Neural crest cell (in vitro differentiated cells): ENCODE results near the gene AMIGO1. TPM values are rescaled to one million over a fixed set of nuclear protein-coding genes. Genes with fewer than 3 reads are reported as not detected.

Source experiments
- DNase-seq: peaks from one replicate; pipeline ENCODE4 v3.0.0; 2021; ENCODE audit warnings: low read depth, mixed read lengths, low spot score
- H3K27ac Mint-ChIP-seq: one replicate; pipeline ENCODE4 v1.8.0; 2021; ENCODE audit warnings: mild to moderate bottlenecking, mixed read lengths; ENCODE audit not compliant: unreplicated experiment
- H3K27me3 Mint-ChIP-seq: 2 replicates; pipeline ENCODE4 v1.8.0; 2021; ENCODE audit warnings: low read depth, mild to moderate bottlenecking, mixed read lengths
- H3K36me3 Mint-ChIP-seq: 2 replicates; pipeline ENCODE4 v1.8.0; 2021; ENCODE audit warnings: low read depth, mild to moderate bottlenecking, mixed read lengths
- H3K4me1 Mint-ChIP-seq: 2 replicates; pipeline ENCODE4 v1.8.0; 2021; ENCODE audit warnings: mixed read lengths
- H3K4me3 Mint-ChIP-seq: one replicate; pipeline ENCODE4 v1.8.0; 2021; ENCODE audit warnings: mild to moderate bottlenecking, mixed read lengths
- H3K9me3 Mint-ChIP-seq: 2 replicates; pipeline ENCODE4 v1.8.0; 2021; ENCODE audit warnings: mixed read lengths
- total RNA-seq: library from RNA; stranded (reverse); gene quantifications from 2 replicates; pipeline ENCODE4 v1.2.1, GENCODE V29; 2021
- TF ChIP-seq, protein P1 (sequence below): fragments of 200-600 bp; sonication (generic); conservative IDR thresholded peaks from 2 replicates; pipeline ENCODE4 v1.5.0; 2021; ENCODE audit warnings: antibody characterized with exemption, mild to moderate bottlenecking

AMIGO1 gene
- total RNA-seq, 1 donor from 2014 or later, result 7.2 TPM

- H3K27me3 Mint-ChIP-seq, result peaks cover 30% of the 10 kb centered on the region
- no peak overlapping the region for H3K4me3 Mint-ChIP-seq
- H3K4me1 Mint-ChIP-seq, result peaks cover 6% of the 10 kb centered on the region
- no peaks in the 10 kb centered on the region for H3K36me3 Mint-ChIP-seq
- H3K27ac Mint-ChIP-seq, result no peak overlapping the region
- DNase-seq, result no peak
- TF ChIP-seq, protein P1, sequence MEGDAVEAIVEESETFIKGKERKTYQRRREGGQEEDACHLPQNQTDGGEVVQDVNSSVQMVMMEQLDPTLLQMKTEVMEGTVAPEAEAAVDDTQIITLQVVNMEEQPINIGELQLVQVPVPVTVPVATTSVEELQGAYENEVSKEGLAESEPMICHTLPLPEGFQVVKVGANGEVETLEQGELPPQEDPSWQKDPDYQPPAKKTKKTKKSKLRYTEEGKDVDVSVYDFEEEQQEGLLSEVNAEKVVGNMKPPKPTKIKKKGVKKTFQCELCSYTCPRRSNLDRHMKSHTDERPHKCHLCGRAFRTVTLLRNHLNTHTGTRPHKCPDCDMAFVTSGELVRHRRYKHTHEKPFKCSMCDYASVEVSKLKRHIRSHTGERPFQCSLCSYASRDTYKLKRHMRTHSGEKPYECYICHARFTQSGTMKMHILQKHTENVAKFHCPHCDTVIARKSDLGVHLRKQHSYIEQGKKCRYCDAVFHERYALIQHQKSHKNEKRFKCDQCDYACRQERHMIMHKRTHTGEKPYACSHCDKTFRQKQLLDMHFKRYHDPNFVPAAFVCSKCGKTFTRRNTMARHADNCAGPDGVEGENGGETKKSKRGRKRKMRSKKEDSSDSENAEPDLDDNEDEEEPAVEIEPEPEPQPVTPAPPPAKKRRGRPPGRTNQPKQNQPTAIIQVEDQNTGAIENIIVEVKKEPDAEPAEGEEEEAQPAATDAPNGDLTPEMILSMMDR, result no peak
- H3K9me3 Mint-ChIP-seq, result no peaks in the 10 kb centered on the region
Measured at GRCh38 chr1:109514846-109515245, 5.3 kb upstream of the AMIGO1 start.

DNA sequence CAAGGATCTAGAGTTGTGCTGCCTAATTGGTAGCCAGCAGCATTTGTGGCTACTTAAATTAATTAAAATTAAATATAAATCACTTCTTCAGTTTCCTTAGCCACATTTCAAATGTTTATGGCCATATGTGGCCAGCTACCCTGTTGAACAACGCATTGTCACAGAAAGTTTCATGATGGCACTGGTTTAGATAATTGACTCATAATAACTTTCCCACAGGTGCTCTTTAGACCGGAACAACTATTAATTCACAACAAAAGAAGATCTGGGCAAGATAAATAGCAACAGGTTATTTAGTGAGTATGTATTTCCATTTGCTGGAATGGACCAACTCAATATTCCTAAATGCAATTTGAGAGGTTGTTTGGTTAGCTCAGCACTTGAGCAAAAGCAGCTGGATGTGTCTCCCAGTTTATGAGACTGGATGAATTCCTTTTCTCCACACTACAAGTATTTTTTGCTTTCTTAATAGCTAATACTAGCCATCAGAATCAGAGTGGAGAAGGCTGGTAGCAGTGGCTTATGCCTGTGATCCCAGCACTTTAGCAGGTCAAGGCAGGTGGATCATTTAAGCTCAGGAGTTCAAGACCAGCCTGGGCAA lies 3.7 kb upstream of the AMIGO1 start:
- no peak overlapping the region for H3K4me3 Mint-ChIP-seq
- TF ChIP-seq, protein P1, result no peak
- H3K27me3 Mint-ChIP-seq, result peaks cover 34% of the 10 kb centered on the region
- peaks cover 19% of the 10 kb centered on the region for H3K4me1 Mint-ChIP-seq
- DNase-seq, result no peak
- no peak overlapping the region for H3K27ac Mint-ChIP-seq
- no peaks in the 10 kb centered on the region for H3K36me3 Mint-ChIP-seq
- no peaks in the 10 kb centered on the region for H3K9me3 Mint-ChIP-seq

DNA sequence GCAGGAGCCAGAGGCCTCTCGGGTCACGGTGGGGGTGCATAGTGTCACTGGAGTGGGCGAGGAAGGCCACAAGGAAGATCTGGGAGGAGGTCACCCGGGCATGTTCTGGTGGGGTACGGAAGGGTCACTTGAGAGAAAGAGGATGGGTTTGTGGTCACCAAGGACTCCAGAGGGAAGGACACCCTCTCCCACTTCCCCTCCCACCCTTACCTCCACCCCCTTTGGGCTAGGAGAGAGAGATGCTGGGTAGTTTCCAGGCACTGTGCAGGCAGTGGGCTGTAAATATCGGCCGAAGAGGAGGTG lies 703 bp downstream of the AMIGO1 start:
- peaks cover 30% of the 10 kb centered on the region for H3K27me3 Mint-ChIP-seq
- DNase-seq, result no peak
- no peak overlapping the region for H3K27ac Mint-ChIP-seq
- no peaks in the 10 kb centered on the region for H3K9me3 Mint-ChIP-seq
- H3K36me3 Mint-ChIP-seq, result no peaks in the 10 kb centered on the region
- peak overlapping the region; percentile 88 for H3K4me3 Mint-ChIP-seq
- TF ChIP-seq, protein P1, result no peak
- H3K4me1 Mint-ChIP-seq, result peaks cover 20% of the 10 kb centered on the region

DNA sequence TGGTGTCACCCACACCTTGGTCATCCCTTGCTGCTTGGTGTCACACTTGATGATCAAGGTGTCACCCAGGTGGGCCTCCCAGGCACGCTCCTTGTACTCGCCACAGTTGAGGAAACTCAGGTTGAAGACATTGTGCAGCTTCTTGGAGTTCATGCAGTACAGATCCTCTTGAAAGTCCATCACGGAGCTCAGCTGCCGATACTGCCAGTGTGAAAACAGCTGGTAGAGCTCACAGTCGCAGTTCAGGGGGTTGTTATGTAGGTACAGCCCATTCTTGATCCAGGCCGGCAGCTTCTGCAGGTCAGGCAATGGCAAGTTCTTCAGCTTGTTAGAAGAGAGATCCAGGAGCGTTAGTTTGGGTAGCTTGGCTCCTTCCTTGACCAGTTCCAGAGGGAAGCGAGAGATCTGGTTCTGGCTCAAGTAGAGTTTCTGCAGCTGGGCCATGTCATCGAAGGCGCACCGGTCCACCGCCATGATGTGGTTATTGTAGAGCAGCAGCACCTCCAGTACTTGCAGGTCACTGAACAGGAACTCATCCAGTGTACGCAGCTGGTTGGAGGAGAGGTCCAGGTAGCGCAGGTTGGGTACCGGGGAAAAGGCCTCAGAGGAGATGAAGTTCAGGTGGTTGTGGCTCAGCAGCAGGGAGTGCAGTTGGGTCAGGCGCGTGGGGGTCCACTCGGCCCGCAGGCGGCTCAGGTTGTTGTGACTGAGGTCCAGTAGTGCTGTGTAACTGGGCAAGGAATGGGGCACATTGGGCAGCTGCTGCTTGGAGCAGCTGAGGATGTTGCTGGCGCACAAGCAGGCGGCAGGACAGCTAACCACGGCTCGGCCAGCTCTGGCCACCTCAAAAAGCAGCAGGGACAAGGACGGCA lies 1.3 kb downstream of the AMIGO1 start:
- Mint-ChIP-seq H3K27ac (no peak overlapping the region), H3K36me3 (no peaks in the 10 kb centered on the region), H3K27me3 (peaks cover 27% of the 10 kb centered on the region), H3K4me3 (peak overlapping the region; percentile 88), H3K4me1 (peaks cover 20% of the 10 kb centered on the region), H3K9me3 (no peaks in the 10 kb centered on the region)
- TF ChIP-seq, protein P1, result no peak
- DNase-seq, result no peak

GRCh38 chr1:109504974-109505373 lies 4.6 kb downstream of the AMIGO1 start:
- Mint-ChIP-seq H3K36me3 (no peaks in the 10 kb centered on the region), H3K9me3 (no peaks in the 10 kb centered on the region), H3K27me3 (peaks cover 5% of the 10 kb centered on the region), H3K27ac (no peak overlapping the region), H3K4me1 (peaks cover 22% of the 10 kb centered on the region), H3K4me3 (no peak overlapping the region)
- DNase-seq, result no peak
- TF ChIP-seq, protein P1, result no peak
